Measurements from ENCODE around the gene MARVELD3.

GRCh38 chr16:71675380-71675779, 49.4 kb downstream of the MARVELD3 start:
- no peak for TF ChIP-seq CTCF (IDR thresholded peaks at IDR 0.05)
- no peak for TF ChIP-seq POLR2A (IDR thresholded peaks at IDR 0.05)
